WERI-Rb-1 (cell line): Measurements from ENCODE around the gene UBE2D1.

ENCODE experiments used
- DNase-seq: peaks from one replicate; pipeline ENCODE4 v3.0.0-alpha.2; 2020
- H3K27ac ChIP-seq: fragments of 250-450 bp; sonication (Bioruptor Pico); 2 replicates; pipeline ENCODE4 v1.5.1; 2020; ENCODE audit warnings: mild to moderate bottlenecking, moderate library complexity
- H3K27me3 ChIP-seq: fragments of 250-450 bp; sonication (Bioruptor Pico); 2 replicates; pipeline ENCODE4 v1.5.1; 2021; ENCODE audit warnings: mild to moderate bottlenecking, low read depth, moderate library complexity; ENCODE audit not compliant: insufficient read depth, severe bottlenecking
- H3K36me3 ChIP-seq: fragments of 250-450 bp; sonication (Bioruptor Pico); 2 replicates; pipeline ENCODE4 v1.5.1; 2020; ENCODE audit warnings: mild to moderate bottlenecking, moderate library complexity
- H3K4me3 ChIP-seq: 2 replicates; pipeline ENCODE4 v1.5.1; 2011; ENCODE audit warnings: low read depth, mild to moderate bottlenecking, control low read depth, low read length
- H3K9me3 ChIP-seq: fragments of 250-450 bp; sonication (Bioruptor Pico); 2 replicates; pipeline ENCODE4 v1.5.1; 2021; ENCODE audit warnings: mild to moderate bottlenecking, moderate library complexity; ENCODE audit not compliant: severe bottlenecking
- CTCF ChIP-seq: IDR thresholded peaks from 2 replicates; pipeline ENCODE4 v1.5.1; 2011; ENCODE audit warnings: low read depth, mild to moderate bottlenecking, control low read depth, inconsistent platforms, low read length

UBE2D1 gene

GRCh38 chr10:58371473-58371872 lies 36.7 kb downstream of the UBE2D1 start:
- Histone ChIP-seq H3K27ac (no peak overlapping the region), H3K36me3 (no peaks in the 10 kb centered on the region), H3K9me3 (no peaks in the 10 kb centered on the region), H3K4me3 (no peak overlapping the region), H3K27me3 (no peaks in the 10 kb centered on the region)
- TF ChIP-seq CTCF, result no peak
- no peak for DNase-seq

- H3K27ac ChIP-seq, result no peak overlapping the region
Measured at GRCh38 chr10:58372607-58373441, 38.0 kb downstream of the UBE2D1 start.

GRCh38 chr10:58373442-58373827 lies 38.6 kb downstream of the UBE2D1 start:
- H3K36me3 ChIP-seq, result no peaks in the 10 kb centered on the region
- no peaks in the 10 kb centered on the region for H3K9me3 ChIP-seq
- no peak for TF ChIP-seq CTCF
- no peaks in the 10 kb centered on the region for H3K27me3 ChIP-seq
- no peak overlapping the region for H3K4me3 ChIP-seq
- no peak for DNase-seq
- no peak overlapping the region for H3K27ac ChIP-seq

More at GRCh38 chr10:58372607-58373441, 38.0 kb downstream of the UBE2D1 start:
- DNase-seq, result no peak
- H3K9me3 ChIP-seq, result no peaks in the 10 kb centered on the region
- H3K27me3 ChIP-seq, result no peaks in the 10 kb centered on the region
- no peaks in the 10 kb centered on the region for H3K36me3 ChIP-seq
- no peak overlapping the region for H3K4me3 ChIP-seq
- TF ChIP-seq CTCF, result no peak

- H3K27ac ChIP-seq, result no peak overlapping the region
- TF ChIP-seq CTCF, result no peak
- peaks cover 8% of the 10 kb centered on the region for H3K36me3 ChIP-seq
- no peaks in the 10 kb centered on the region for H3K27me3 ChIP-seq
- DNase-seq, result no peak
- H3K4me3 ChIP-seq, result no peak overlapping the region
- H3K9me3 ChIP-seq, result no peaks in the 10 kb centered on the region
Measured at GRCh38 chr10:58382489-58382995, 47.7 kb downstream of the UBE2D1 start.

GRCh38 chr10:58384095-58384494 lies 49.3 kb downstream of the UBE2D1 start:
- no peak for DNase-seq
- Histone ChIP-seq H3K36me3 (peaks cover 22% of the 10 kb centered on the region), H3K27me3 (no peaks in the 10 kb centered on the region), H3K27ac (no peak overlapping the region), H3K4me3 (peak overlapping the region; percentile 95; the same call in 1 of the 2 replicates), H3K9me3 (no peaks in the 10 kb centered on the region)
- TF ChIP-seq CTCF, result no peak
